Astrocyte (in vitro differentiated cells and primary cell): ENCODE results near the gene WDR54.

Experiments used
- EZH2 ChIP-seq: IDR thresholded peaks from 2 replicates; pipeline ENCODE4 v1.6.1; 2012; ENCODE audit warnings: mild to moderate bottlenecking, low read length, inconsistent platforms; ENCODE audit not compliant: insufficient read depth
- TF ChIP-seq, protein P1 (sequence below): IDR thresholded peaks from 2 replicates; pipeline ENCODE4 v1.5.1; 2011; ENCODE audit warnings: low read depth, mild to moderate bottlenecking, inconsistent platforms, low read length, moderate library complexity; ENCODE audit not compliant: insufficient read depth

DNA sequence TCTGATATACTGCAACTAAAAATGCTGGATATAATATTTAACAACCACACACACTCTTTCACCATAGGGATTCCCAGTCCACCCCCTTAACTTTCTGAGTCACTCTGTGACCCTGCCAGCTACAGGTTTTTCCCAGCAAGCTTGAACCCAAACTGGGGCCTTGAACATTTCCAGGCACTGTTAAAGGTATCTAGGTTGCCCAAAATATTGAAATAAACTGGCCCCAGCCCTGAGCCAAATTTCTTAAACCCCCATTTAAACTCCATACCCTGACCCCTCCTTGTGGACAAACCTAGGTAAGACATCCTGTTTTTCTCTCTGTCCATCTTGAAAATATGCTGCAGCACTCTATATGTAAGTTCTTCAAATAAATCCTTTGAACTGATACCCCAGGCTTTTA is 21.7 kb upstream of the WDR54 start:
- no peak for TF ChIP-seq EZH2
- TF ChIP-seq, protein P1, sequence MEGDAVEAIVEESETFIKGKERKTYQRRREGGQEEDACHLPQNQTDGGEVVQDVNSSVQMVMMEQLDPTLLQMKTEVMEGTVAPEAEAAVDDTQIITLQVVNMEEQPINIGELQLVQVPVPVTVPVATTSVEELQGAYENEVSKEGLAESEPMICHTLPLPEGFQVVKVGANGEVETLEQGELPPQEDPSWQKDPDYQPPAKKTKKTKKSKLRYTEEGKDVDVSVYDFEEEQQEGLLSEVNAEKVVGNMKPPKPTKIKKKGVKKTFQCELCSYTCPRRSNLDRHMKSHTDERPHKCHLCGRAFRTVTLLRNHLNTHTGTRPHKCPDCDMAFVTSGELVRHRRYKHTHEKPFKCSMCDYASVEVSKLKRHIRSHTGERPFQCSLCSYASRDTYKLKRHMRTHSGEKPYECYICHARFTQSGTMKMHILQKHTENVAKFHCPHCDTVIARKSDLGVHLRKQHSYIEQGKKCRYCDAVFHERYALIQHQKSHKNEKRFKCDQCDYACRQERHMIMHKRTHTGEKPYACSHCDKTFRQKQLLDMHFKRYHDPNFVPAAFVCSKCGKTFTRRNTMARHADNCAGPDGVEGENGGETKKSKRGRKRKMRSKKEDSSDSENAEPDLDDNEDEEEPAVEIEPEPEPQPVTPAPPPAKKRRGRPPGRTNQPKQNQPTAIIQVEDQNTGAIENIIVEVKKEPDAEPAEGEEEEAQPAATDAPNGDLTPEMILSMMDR = peak; percentile 59
